ENCODE results near the gene ANTXR2. TPM values are rescaled to one million over a fixed set of nuclear protein-coding genes. Genes with fewer than 3 reads are reported as not detected.

Gene ANTXR2
- total RNA-seq, 1 donor from 2014 or later: 28.3 TPM

- Mint-ChIP-seq H3K9me3 (no peaks in the 10 kb centered on the region), H3K27ac (no peak overlapping the region), H3K27me3 (ENCODE audit: insufficient read depth, low read depth) (no peaks in the 10 kb centered on the region), H3K36me3 (no peaks in the 10 kb centered on the region), H3K4me3 (no peak overlapping the region), H3K4me1 (no peaks in the 10 kb centered on the region)
- TF ChIP-seq CTCF (IDR thresholded peaks at IDR 0.05): no peak
- TF ChIP-seq EZH2 (IDR thresholded peaks at IDR 0.05): no peak
- no peak for TF ChIP-seq EZH2phosphoT487 (IDR thresholded peaks at IDR 0.05)
- Histone ChIP-seq H3F3A (ENCODE audit: low read depth) (no peaks in the 10 kb centered on the region), H3K4me2 (no peak overlapping the region), H3K9ac (no peak overlapping the region), H4K20me1 (ENCODE audit: low read depth) (no peaks in the 10 kb centered on the region), H3K4me1 (no peaks in the 10 kb centered on the region), H3K4me3 (no peak overlapping the region), H3K36me3 (no peaks in the 10 kb centered on the region), H3K27ac (no peak overlapping the region), H3K9me3 (ENCODE audit: low read depth) (no peaks in the 10 kb centered on the region), H3K79me2 (ENCODE audit: low read depth) (no peaks in the 10 kb centered on the region), H2AFZ (replicated peaks) (no peak overlapping the region), H3K27me3 (no peaks in the 10 kb centered on the region)
- no peak for DNase-seq (ENCODE audit: low spot score)
Measured at GRCh38 chr4:79874197-79874596, 198.8 kb downstream of the ANTXR2 start.

GRCh38 chr4:79872738-79873137 lies 200.3 kb downstream of the ANTXR2 start:
- Histone ChIP-seq H3K27ac (no peak overlapping the region), H3K4me1 (no peaks in the 10 kb centered on the region), H4K20me1 (ENCODE audit: low read depth) (no peaks in the 10 kb centered on the region), H3K9ac (no peak overlapping the region), H3F3A (ENCODE audit: low read depth) (no peaks in the 10 kb centered on the region), H2AFZ (replicated peaks) (no peak overlapping the region), H3K27me3 (no peaks in the 10 kb centered on the region), H3K79me2 (ENCODE audit: low read depth) (no peaks in the 10 kb centered on the region), H3K36me3 (no peaks in the 10 kb centered on the region), H3K4me3 (no peak overlapping the region), H3K4me2 (no peak overlapping the region), H3K9me3 (ENCODE audit: low read depth) (no peaks in the 10 kb centered on the region)
- H3K4me3 Mint-ChIP-seq: no peak overlapping the region
- no peaks in the 10 kb centered on the region for H3K9me3 Mint-ChIP-seq
- DNase-seq (ENCODE audit: low spot score): no peak
- H3K27me3 Mint-ChIP-seq (ENCODE audit: insufficient read depth, low read depth): no peaks in the 10 kb centered on the region
- TF ChIP-seq EZH2phosphoT487 (IDR thresholded peaks at IDR 0.05): no peak
- H3K36me3 Mint-ChIP-seq: no peaks in the 10 kb centered on the region
- H3K4me1 Mint-ChIP-seq: no peaks in the 10 kb centered on the region
- H3K27ac Mint-ChIP-seq: no peak overlapping the region

GRCh38 chr4:79871961-79872360 lies 201.1 kb downstream of the ANTXR2 start:
- no peaks in the 10 kb centered on the region for H3K9me3 Mint-ChIP-seq
- Histone ChIP-seq H3K9me3 (ENCODE audit: low read depth) (no peaks in the 10 kb centered on the region), H4K20me1 (ENCODE audit: low read depth) (no peaks in the 10 kb centered on the region), H3K36me3 (no peaks in the 10 kb centered on the region), H3K4me2 (no peak overlapping the region), H3K79me2 (ENCODE audit: low read depth) (no peaks in the 10 kb centered on the region), H3F3A (ENCODE audit: low read depth) (no peaks in the 10 kb centered on the region), H3K4me1 (no peaks in the 10 kb centered on the region), H3K27ac (no peak overlapping the region), H3K9ac (no peak overlapping the region), H3K27me3 (no peaks in the 10 kb centered on the region), H2AFZ (replicated peaks) (no peak overlapping the region), H3K4me3 (no peak overlapping the region)
- no peaks in the 10 kb centered on the region for H3K4me1 Mint-ChIP-seq
- DNase-seq (ENCODE audit: low spot score): no peak
- no peak for TF ChIP-seq EZH2 (IDR thresholded peaks at IDR 0.05)
- no peak for TF ChIP-seq CTCF (IDR thresholded peaks at IDR 0.05)
- no peak for TF ChIP-seq EZH2phosphoT487 (IDR thresholded peaks at IDR 0.05)
- no peaks in the 10 kb centered on the region for H3K27me3 Mint-ChIP-seq (ENCODE audit: insufficient read depth, low read depth)
- no peaks in the 10 kb centered on the region for H3K36me3 Mint-ChIP-seq
- no peak overlapping the region for H3K27ac Mint-ChIP-seq
- H3K4me3 Mint-ChIP-seq: no peak overlapping the region

- H3K27ac Mint-ChIP-seq: no peak overlapping the region
- Histone ChIP-seq H3K4me3 (no peak overlapping the region), H3K4me1 (no peaks in the 10 kb centered on the region), H3K27me3 (no peaks in the 10 kb centered on the region), H3K27ac (no peak overlapping the region), H3K9me3 (ENCODE audit: low read depth) (no peaks in the 10 kb centered on the region), H3K36me3 (no peaks in the 10 kb centered on the region), H3F3A (ENCODE audit: low read depth) (no peaks in the 10 kb centered on the region), H3K79me2 (ENCODE audit: low read depth) (no peaks in the 10 kb centered on the region), H3K9ac (no peak overlapping the region), H2AFZ (replicated peaks) (no peak overlapping the region), H3K4me2 (no peak overlapping the region), H4K20me1 (ENCODE audit: low read depth) (no peaks in the 10 kb centered on the region)
- H3K27me3 Mint-ChIP-seq (ENCODE audit: insufficient read depth, low read depth): no peaks in the 10 kb centered on the region
- DNase-seq (ENCODE audit: low spot score): no peak
- no peak overlapping the region for H3K4me3 Mint-ChIP-seq
- no peaks in the 10 kb centered on the region for H3K9me3 Mint-ChIP-seq
- H3K36me3 Mint-ChIP-seq: no peaks in the 10 kb centered on the region
- TF ChIP-seq EZH2 (IDR thresholded peaks at IDR 0.05) (no peak), CTCF (IDR thresholded peaks at IDR 0.05) (no peak), EZH2phosphoT487 (IDR thresholded peaks at IDR 0.05) (no peak)
- no peaks in the 10 kb centered on the region for H3K4me1 Mint-ChIP-seq
Measured at GRCh38 chr4:79869597-79870237, 203.3 kb downstream of the ANTXR2 start.

Data from neural progenitor cell (in vitro differentiated cells).